Diencephalon (tissue), 1 donor: Measurements from ENCODE around the gene CHTOP. TPM values are rescaled to one million over a fixed set of nuclear protein-coding genes. Genes with fewer than 3 reads are reported as not detected.

Experiments
- small RNA-seq: library from RNA; depleted of rRNA; stranded (forward); fragments of <200 nt; gene quantifications from one replicate; pipeline ENCODE3, GENCODE V24; 2014
- total RNA-seq: library from RNA; depleted of rRNA; stranded (reverse); fragments of >200 nt; gene quantifications from one replicate; pipeline ENCODE4 v1.2.3, GENCODE V29; 2014

Gene CHTOP, protein sequence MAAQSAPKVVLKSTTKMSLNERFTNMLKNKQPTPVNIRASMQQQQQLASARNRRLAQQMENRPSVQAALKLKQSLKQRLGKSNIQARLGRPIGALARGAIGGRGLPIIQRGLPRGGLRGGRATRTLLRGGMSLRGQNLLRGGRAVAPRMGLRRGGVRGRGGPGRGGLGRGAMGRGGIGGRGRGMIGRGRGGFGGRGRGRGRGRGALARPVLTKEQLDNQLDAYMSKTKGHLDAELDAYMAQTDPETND
- total RNA-seq: 68.7 TPM

DNA sequence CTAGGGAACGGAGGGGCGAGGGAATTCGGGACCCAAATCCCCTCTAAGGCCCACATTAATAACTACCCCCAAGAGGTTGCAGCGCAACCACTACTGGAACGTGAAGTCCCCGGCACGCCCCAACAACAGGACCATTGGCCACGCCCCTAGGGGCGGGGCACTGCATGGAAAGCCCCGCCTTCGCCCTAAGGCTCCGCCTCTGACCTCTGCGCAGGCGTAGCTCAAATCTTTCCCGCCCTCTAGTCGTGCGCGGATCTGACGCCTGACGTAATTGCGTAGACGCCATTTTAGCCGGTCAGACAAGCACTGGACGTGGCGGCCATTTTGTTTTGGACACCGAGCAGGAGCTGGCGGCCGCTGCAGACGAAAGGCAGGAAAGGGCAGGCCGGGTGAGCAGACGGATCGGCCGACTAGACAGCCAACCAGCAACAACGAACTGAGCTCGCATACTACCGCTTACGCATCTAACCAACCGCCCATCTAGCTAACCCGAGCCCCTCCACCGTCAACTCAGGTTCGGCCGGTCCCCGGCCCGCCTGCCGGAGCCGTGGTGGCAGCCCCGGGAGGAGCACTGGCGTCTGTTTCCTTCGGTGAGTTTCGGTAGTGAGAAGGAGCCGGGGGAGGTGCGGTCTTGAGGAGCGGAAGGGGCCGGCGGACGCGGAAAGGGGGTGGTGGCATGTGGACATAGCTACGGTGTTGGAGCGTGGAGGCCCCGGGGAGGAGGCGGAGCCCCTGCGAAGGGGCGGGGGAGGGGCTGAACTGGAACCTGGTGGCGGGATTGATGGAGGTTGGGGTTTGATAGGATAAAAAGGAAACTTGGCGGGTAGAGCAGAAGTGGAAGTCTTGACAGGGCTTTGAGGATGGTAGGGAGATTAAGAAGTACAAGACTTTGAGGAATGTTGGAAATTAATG lies at the start of gene CHTOP:
TSS of gene CHTOP (plus strand) at position 313 of the 912 bp plus-strand sequence. CDS start 2,523 bp downstream, outside the sequence.

DNA sequence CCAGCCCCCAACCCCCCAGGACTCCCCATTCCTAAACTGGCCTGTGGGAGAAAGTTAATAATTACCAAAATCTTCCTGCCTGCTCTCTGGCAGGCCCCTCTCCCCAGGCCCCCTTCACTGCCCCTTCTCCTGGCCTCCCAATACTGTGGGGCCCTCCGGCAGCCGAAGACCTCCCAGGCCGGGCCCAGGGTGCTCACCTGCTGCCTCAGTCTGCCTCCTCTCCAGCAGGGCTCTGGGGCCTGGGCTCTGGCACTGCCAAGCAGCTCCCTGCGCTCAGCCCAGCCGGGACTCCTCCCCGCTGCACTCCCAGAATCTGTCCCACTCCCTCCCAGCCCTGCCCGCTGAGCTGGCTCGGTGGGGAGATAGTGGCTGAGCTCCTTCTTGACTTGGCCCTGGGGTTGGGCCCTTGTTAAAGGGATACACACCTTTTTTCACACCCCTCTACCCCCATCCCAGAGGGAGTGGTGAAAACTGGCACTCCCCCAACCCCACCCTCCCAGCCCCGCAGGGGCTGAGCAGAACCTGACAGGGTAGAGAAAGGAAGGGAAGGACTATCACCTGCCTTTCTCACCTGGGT lies 21.0 kb upstream of the CHTOP start, which contains the start of gene S100A16:
TSS of gene S100A16 (minus strand) at position 383 of the 577 bp plus-strand sequence. CDS start 4,986 bp downstream, outside the sequence.

GRCh38 chr1:153616144-153616916 lies 17.5 kb upstream of the CHTOP start, which contains the start of gene S100A14:
TSS of gene S100A14 (minus strand) at chr1:153616325. CDS start at chr1:153615858, 467 bp downstream.

DNA sequence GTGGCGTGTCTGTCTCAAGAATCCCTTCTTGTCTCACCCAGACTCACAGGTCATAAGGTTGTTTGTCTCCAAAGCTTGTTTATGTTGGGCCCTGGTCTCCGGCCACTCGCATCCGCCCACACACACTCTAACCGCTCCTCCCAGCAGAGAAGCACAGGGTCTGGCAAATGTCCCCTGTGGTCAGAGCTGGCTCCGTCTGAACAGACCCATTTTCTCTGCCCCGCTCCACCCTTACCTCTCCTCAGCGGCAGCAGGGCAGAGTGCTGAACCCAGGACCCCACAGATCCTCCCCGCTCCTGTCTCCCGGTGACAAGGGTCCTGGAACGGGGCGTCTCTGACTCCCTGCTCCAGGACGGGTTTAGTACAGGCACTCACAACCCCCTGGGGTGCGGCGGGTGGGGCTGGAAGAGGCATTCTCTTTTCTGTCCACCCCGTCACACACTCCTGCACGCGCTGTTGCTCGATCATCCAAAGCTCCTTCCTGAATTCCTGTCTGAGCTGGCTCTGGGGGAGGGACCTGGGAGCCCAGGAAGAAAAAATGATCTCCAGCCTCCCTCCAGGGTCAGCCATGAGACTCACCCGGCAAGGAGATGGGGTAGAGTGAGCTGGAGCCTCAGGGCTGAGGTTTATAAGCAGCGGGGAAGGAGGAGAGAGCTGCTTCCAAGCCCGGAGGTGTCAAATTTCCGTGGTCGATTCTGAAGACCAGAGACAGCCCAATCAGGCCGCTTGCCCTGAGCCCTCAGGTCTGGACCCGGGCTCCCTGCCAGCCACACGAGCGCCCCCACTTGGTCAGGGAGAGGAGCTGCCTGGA lies 6.8 kb upstream of the CHTOP start, which contains the start of gene S100A13:
TSS of gene S100A13 (minus strand) at position 602 of the 811 bp plus-strand sequence. CDS start 1,033 bp downstream, outside the sequence.

GRCh38 chr1:153627715-153628626 lies 5.9 kb upstream of the CHTOP start, which contains the start of gene S100A1:
TSS of gene S100A1 (plus strand) at chr1:153628434. CDS start at chr1:153630522, 2,088 bp downstream.

GRCh38 chr1:153658400-153659174 lies 24.7 kb downstream of the CHTOP start, which contains the start of gene SNAPIN:
TSS of gene SNAPIN (plus strand) at chr1:153658703. CDS start at chr1:153658744, 41 bp downstream.

GRCh38 chr1:153670859-153671627 lies 37.2 kb downstream of the CHTOP start, which contains the start of gene ILF2:
TSS of gene ILF2 (minus strand) at chr1:153670993. CDS start at chr1:153670922, 71 bp downstream.

DNA sequence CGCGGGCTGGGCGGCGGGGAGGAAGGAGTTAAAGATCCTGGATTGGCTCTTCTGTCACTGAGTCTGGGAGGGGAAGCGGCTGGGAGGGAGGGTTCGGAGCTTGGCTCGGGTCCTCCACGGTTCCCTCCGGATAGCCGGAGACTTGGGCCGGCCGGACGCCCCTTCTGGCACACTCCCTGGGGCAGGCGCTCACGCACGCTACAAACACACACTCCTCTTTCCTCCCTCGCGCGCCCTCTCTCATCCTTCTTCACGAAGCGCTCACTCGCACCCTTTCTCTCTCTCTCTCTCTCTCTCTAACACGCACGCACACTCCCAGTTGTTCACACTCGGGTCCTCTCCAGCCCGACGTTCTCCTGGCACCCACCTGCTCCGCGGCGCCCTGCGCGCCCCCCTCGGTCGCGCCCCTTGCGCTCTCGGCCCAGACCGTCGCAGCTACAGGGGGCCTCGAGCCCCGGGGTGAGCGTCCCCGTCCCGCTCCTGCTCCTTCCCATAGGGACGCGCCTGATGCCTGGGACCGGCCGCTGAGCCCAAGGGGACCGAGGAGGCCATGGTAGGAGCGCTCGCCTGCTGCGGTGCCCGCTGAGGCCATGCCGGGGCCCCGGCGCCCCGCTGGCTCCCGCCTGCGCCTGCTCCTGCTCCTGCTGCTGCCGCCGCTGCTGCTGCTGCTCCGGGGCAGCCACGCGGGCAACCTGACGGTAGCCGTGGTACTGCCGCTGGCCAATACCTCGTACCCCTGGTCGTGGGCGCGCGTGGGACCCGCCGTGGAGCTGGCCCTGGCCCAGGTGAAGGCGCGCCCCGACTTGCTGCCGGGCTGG lies 44.9 kb downstream of the CHTOP start, which contains the start of gene NPR1:
TSS of gene NPR1 (plus strand) at position 170 of the 818 bp plus-strand sequence. CDS start at position 591, 421 bp downstream.

Small RNA genes lying within 50 kb of the gene (small RNA-seq; reads per million reads assigned to genes)
- not detected for gene MIR8083

Other genes starting within 250 kb of the CHTOP start
- gene S100A8, start 243.0 kb upstream of the CHTOP start, total RNA-seq: 13.1 TPM
- gene S100A7A, start 217.5 kb upstream of the CHTOP start, total RNA-seq: not detected
- not detected for gene S100A7, start 173.4 kb upstream of the CHTOP start, total RNA-seq
- gene S100A6, start 98.1 kb upstream of the CHTOP start, total RNA-seq: 51.7 TPM
- not detected for gene S100A5, start 93.1 kb upstream of the CHTOP start, total RNA-seq
- gene S100A4, start 88.3 kb upstream of the CHTOP start, total RNA-seq: 3.2 TPM
- not detected for gene S100A3, start 84.8 kb upstream of the CHTOP start, total RNA-seq
- not detected for gene S100A2, start 68.2 kb upstream of the CHTOP start, total RNA-seq
- 48.0 TPM for gene S100A16, start 20.9 kb upstream of the CHTOP start, total RNA-seq
- not detected for gene S100A14, start 17.7 kb upstream of the CHTOP start, total RNA-seq
- 15.0 TPM for gene S100A13, start 6.6 kb upstream of the CHTOP start, total RNA-seq
- gene S100A1, start 5.6 kb upstream of the CHTOP start, total RNA-seq: 2.1 TPM
- 53.3 TPM for gene SNAPIN, start 24.6 kb downstream of the CHTOP start, total RNA-seq
- gene ILF2, start 36.9 kb downstream of the CHTOP start, total RNA-seq: 182 TPM
- gene NPR1, start 44.6 kb downstream of the CHTOP start, total RNA-seq: 0.46 TPM
- 47.5 TPM for gene INTS3, start 94.0 kb downstream of the CHTOP start, total RNA-seq
- 15.9 TPM for gene SLC27A3, start 141.3 kb downstream of the CHTOP start, total RNA-seq